Cardiac muscle cell (in vitro differentiated cells and primary cell): ENCODE data around the gene CHD6. TPM values are rescaled to one million over a fixed set of nuclear protein-coding genes. Genes with fewer than 3 reads are reported as not detected.
A peak's percentile ranks its signal among the peaks of the same experiment; 100 is the strongest.

Source experiments
- DNase-seq, 2 donors: peaks; one replicate each; pipeline versions ENCODE4 v3.0.0 to v3.0.0-alpha.2; 2010 to 2017; ENCODE audit warnings: low read depth in 1 of 2, low spot score in 1 of 2
- H3K27ac ChIP-seq: fragments of 200-600 bp; sonication (generic); 2 replicates; pipeline ENCODE4 v1.5.1; 2016
- H3K27me3 ChIP-seq: fragments of 200-600 bp; sonication (generic); 2 replicates; pipeline ENCODE4 v1.6.0; 2016; ENCODE audit warnings: control low read depth
- H3K36me3 ChIP-seq: fragments of 200-600 bp; sonication (generic); 2 replicates; pipeline ENCODE4 v1.5.1; 2016; ENCODE audit warnings: control low read depth
- H3K4me1 ChIP-seq: fragments of 200-600 bp; sonication (generic); 2 replicates; pipeline ENCODE4 v1.8.1; 2017; ENCODE audit warnings: low read depth, mild to moderate bottlenecking, mixed run types
- H3K4me3 ChIP-seq: fragments of 200-600 bp; sonication (generic); 2 replicates; pipeline ENCODE4 v1.5.1; 2016; ENCODE audit warnings: mild to moderate bottlenecking
- H3K9me3 ChIP-seq: fragments of 200-600 bp; sonication (generic); 2 replicates; pipeline ENCODE4 v1.5.1; 2017; ENCODE audit warnings: low read depth, mild to moderate bottlenecking, control low read depth
- CTCF ChIP-seq: IDR thresholded peaks from 2 replicates; pipeline ENCODE4 v1.5.1; 2012; ENCODE audit warnings: low read depth, mild to moderate bottlenecking, low read length
- polyA plus RNA-seq: library from polyadenylated mRNA; unstranded; fragments of >200 nt; fragmentation: Nextera tagmentation; extraction: Ambion mirVana; gene quantifications from 2 replicates; pipeline ENCODE4 v1.2.1, GENCODE V29; 2016
- total RNA-seq: library from RNA; depleted of rRNA; stranded (reverse); fragments of >200 nt; gene quantifications from 2 replicates; pipeline ENCODE4 v1.2.3, GENCODE V29; 2016

The CHD6 gene
- total and polyA plus RNA-seq, 2 experiments from 2014 or later, result 56.3 to 61.9 TPM

GRCh38 chr20:41643504-41643938, 25.3 kb upstream of the CHD6 start:
- no peaks in the 10 kb centered on the region for H3K27me3 ChIP-seq
- H3K4me3 ChIP-seq, result no peak overlapping the region
- no peak overlapping the region for H3K27ac ChIP-seq
- H3K9me3 ChIP-seq, result no peaks in the 10 kb centered on the region
- H3K4me1 ChIP-seq, result no peaks in the 10 kb centered on the region
- DNase-seq, result peak; percentile 38 to 96
- no peaks in the 10 kb centered on the region for H3K36me3 ChIP-seq
- TF ChIP-seq CTCF, result no peak

DNA sequence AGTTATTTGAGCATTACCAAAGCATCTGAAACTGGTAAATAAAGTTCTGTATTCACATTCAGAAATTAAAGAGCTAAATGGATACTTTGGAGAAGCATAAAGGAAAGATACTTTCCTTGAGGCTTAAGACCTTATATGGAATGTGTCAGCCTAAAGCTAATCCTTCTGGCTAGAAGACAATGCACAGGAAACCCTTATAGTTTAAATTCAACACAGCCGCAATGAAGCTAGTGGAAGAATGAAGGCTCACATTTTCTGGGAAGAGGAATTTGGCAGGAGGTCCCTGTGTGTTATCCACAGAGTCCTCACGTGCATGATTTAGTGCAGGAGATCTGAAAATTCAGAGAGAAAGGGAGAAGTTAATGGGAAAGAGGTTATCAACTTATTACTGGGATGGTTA, 21.5 kb upstream of the CHD6 start:
- Histone ChIP-seq H3K27me3 (no peaks in the 10 kb centered on the region), H3K4me1 (no peaks in the 10 kb centered on the region), H3K4me3 (no peak overlapping the region), H3K27ac (no peak overlapping the region), H3K9me3 (no peaks in the 10 kb centered on the region), H3K36me3 (no peaks in the 10 kb centered on the region)
- no peak for TF ChIP-seq CTCF
- peak in 1 of 2 donors; percentile 29 for DNase-seq

- Histone ChIP-seq H3K36me3 (no peaks in the 10 kb centered on the region), H3K27me3 (no peaks in the 10 kb centered on the region), H3K4me1 (no peaks in the 10 kb centered on the region), H3K9me3 (no peaks in the 10 kb centered on the region), H3K4me3 (no peak overlapping the region), H3K27ac (no peak overlapping the region)
- no peak for TF ChIP-seq CTCF
- DNase-seq, result no peak
Measured at GRCh38 chr20:41638456-41638855, 20.3 kb upstream of the CHD6 start.

DNA sequence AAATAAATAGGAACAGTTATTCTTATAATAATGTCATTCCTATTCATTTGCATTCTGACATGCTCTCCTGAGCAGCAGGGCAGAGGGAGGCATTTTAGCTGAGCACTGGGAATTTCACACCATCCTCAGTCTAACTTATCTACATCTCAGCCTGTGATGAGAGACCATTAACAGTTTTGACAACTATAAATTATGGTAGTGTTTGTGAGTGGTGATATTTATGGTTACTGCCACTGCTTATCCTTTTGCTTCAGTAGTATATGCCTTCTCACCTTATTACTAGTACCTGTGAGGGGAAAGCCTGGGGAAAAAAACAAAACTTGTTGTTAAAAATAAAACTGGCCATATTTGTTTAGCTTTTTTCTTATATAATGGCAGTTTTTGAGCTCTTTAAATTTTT, 17.0 kb upstream of the CHD6 start:
- H3K9me3 ChIP-seq, result no peaks in the 10 kb centered on the region
- no peak for DNase-seq
- H3K4me1 ChIP-seq, result no peaks in the 10 kb centered on the region
- H3K27ac ChIP-seq, result no peak overlapping the region
- no peaks in the 10 kb centered on the region for H3K36me3 ChIP-seq
- TF ChIP-seq CTCF, result no peak
- H3K4me3 ChIP-seq, result no peak overlapping the region
- H3K27me3 ChIP-seq, result no peaks in the 10 kb centered on the region

GRCh38 chr20:41632896-41633295, 14.7 kb upstream of the CHD6 start:
- no peak overlapping the region for H3K27ac ChIP-seq
- H3K9me3 ChIP-seq, result no peaks in the 10 kb centered on the region
- TF ChIP-seq CTCF, result no peak
- H3K27me3 ChIP-seq, result no peaks in the 10 kb centered on the region
- DNase-seq, result peak in 1 of 2 donors; percentile 65
- H3K4me1 ChIP-seq, result no peaks in the 10 kb centered on the region
- no peak overlapping the region for H3K4me3 ChIP-seq
- H3K36me3 ChIP-seq, result no peaks in the 10 kb centered on the region

- Histone ChIP-seq H3K4me3 (no peak overlapping the region), H3K36me3 (no peaks in the 10 kb centered on the region), H3K27me3 (no peaks in the 10 kb centered on the region), H3K4me1 (no peaks in the 10 kb centered on the region), H3K9me3 (no peaks in the 10 kb centered on the region), H3K27ac (no peak overlapping the region)
- no peak for TF ChIP-seq CTCF
- DNase-seq, result peak in 1 of 2 donors; percentile 75
Measured at GRCh38 chr20:41631826-41632225, 13.6 kb upstream of the CHD6 start.
